Nephron progenitor cell (in vitro differentiated cells): ENCODE data around the gene ST6GAL1.
"Not testable (repeated sequence)": the region's sequence is repeated elsewhere in the genome, so short reads cannot be mapped to it uniquely, and the experiment has no call there.

Experiments
- DNase-seq: peaks from one replicate; pipeline ENCODE4 v3.0.0; 2021
- H3K27ac Mint-ChIP-seq: 2 replicates; pipeline ENCODE4 v1.8.0; 2021; ENCODE audit warnings: mild to moderate bottlenecking, moderate library complexity, mixed read lengths
- H3K27me3 Mint-ChIP-seq: 2 replicates; pipeline ENCODE4 v1.8.0; 2021; ENCODE audit warnings: mild to moderate bottlenecking, low read depth, mixed read lengths; ENCODE audit not compliant: poor library complexity
- H3K36me3 Mint-ChIP-seq: 2 replicates; pipeline ENCODE4 v1.8.0; 2021; ENCODE audit warnings: low read depth, mixed read lengths
- H3K4me1 Mint-ChIP-seq: 2 replicates; pipeline ENCODE4 v1.8.0; 2021; ENCODE audit warnings: mixed read lengths
- H3K4me3 Mint-ChIP-seq: 2 replicates; pipeline ENCODE4 v1.8.0; 2021; ENCODE audit warnings: mild to moderate bottlenecking, moderate library complexity, mixed read lengths
- H3K9me3 Mint-ChIP-seq: 2 replicates; pipeline ENCODE4 v1.8.0; 2021; ENCODE audit warnings: mild to moderate bottlenecking, moderate library complexity, mixed read lengths
- CTCF ChIP-seq: fragments of 200-600 bp; sonication (generic); IDR thresholded peaks from 2 replicates; pipeline ENCODE4 v1.5.0; 2021; ENCODE audit warnings: antibody characterized with exemption

Gene ST6GAL1

DNA sequence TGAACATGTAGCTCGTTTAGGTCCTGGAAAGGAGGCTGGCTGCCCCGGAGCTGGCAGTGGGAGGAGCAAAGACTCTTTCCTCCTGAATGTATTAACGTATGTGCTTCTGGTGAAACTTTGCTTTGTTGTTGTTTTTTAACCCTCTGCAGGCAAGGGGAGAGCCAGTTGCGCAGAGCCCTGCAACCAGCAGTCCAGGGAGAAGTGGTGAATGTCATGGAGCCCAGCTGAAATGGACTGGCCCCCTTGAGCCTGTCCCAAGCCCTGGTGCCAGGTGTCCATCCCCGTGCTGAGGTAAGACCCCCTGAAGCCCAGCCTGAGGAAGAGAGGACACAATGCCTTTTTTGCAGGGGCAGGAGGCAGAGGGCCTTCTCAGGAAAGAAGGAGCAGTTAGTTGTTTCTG, 33.3 kb downstream of the ST6GAL1 start:
- peaks cover 29% of the 10 kb centered on the region for H3K4me1 Mint-ChIP-seq
- H3K27ac Mint-ChIP-seq, result no peak overlapping the region
- no peaks in the 10 kb centered on the region for H3K9me3 Mint-ChIP-seq
- H3K36me3 Mint-ChIP-seq, result peaks cover 74% of the 10 kb centered on the region
- peaks cover 3% of the 10 kb centered on the region for H3K27me3 Mint-ChIP-seq
- H3K4me3 Mint-ChIP-seq, result no peak overlapping the region
- TF ChIP-seq CTCF, result no peak
- no peak for DNase-seq

DNA sequence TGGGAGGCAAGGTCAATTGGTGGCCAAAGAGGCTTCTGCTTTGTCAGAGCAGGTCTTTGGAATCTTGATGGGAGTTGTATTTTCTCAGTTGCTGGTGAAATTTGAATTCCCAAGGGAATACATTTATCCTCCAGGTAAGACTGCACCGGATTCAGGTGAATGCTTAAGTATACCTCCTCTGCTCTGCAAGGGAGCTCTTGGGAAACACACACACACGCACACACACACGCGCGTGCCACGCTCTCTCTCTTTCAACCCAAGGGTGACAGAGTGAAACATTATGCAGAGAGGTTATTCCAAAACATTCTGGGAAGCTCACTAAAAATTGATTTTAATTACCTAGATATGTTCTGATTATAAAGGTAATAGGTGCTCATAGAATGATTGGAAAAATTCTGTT, 33.7 kb downstream of the ST6GAL1 start:
- no peak for DNase-seq
- H3K4me1 Mint-ChIP-seq, result peaks cover 29% of the 10 kb centered on the region
- H3K27ac Mint-ChIP-seq, result no peak overlapping the region
- H3K9me3 Mint-ChIP-seq, result no peaks in the 10 kb centered on the region
- no peak overlapping the region for H3K4me3 Mint-ChIP-seq
- no peak for TF ChIP-seq CTCF
- H3K27me3 Mint-ChIP-seq, result peaks cover 3% of the 10 kb centered on the region
- H3K36me3 Mint-ChIP-seq, result peaks cover 78% of the 10 kb centered on the region

- Mint-ChIP-seq H3K4me3 (no peak overlapping the region), H3K27me3 (peaks cover 3% of the 10 kb centered on the region), H3K9me3 (no peaks in the 10 kb centered on the region), H3K4me1 (peaks cover 29% of the 10 kb centered on the region), H3K36me3 (peaks cover 79% of the 10 kb centered on the region), H3K27ac (no peak overlapping the region)
- no peak for DNase-seq
- no peak for TF ChIP-seq CTCF
These were observed 34.3 kb downstream of the ST6GAL1 start for GRCh38 chr3:186964616-186965015.

DNA sequence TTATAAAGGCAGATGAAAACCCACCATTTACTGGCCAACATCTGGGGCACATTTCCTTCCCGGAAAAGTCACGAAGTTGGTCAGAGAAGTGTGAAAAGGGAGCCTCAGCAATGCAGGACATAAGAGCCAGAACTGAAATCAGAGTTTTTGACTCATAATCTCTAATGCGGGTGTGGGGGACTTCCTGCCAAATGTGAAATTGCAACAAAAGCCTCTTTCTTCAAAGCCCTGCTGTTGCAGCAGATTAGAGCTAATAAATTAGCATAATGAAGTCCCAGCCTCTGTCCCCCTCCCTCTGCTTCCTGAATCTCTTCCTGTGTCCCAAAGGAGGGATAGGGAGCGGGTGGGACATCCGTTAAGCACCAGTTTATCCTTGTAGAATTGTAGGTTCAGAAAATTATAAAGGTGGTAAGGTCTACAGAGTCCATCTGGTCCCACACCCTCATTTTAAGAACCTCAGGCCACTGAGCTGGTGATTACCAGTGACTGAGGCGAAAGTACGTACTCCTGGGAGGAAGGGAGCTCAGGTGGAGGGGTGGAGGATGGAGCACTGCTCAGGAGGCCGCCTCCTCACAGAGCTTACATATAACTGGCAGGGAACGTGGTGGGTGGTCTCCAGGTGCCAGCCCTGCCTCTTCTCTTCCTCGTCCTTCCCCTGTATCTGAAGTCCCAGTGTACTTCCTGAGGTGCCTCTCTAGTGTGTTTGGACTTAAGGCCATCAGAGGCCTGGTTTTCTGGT, 35.0 kb downstream of the ST6GAL1 start:
- H3K4me3 Mint-ChIP-seq, result no peak overlapping the region
- TF ChIP-seq CTCF, result no peak
- H3K36me3 Mint-ChIP-seq, result peaks cover 79% of the 10 kb centered on the region
- no peak for DNase-seq
- H3K9me3 Mint-ChIP-seq, result no peaks in the 10 kb centered on the region
- H3K27ac Mint-ChIP-seq, result peak overlapping the region; percentile 62
- peaks cover 25% of the 10 kb centered on the region for H3K4me1 Mint-ChIP-seq
- H3K27me3 Mint-ChIP-seq, result peaks cover 3% of the 10 kb centered on the region

DNA sequence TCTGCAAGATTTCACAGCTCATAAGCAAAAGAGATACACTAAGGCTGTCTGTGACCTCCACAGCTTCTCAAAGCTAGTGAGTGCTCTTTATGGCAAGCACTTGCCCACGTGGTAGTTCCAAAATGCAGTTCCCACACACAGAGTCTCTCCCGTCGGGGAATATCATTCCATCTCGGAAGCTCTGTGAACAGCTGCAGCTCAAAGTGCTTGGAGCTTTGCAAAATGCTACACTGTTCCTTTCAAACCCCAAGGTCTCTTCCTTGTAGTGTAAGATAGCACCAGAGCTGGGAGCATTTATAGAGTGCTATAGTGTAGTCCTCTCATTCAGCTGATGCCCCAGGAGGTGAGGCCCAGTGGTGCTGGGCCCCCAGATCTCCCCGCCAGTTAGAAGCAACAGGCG, 36.1 kb downstream of the ST6GAL1 start:
- no peak for TF ChIP-seq CTCF
- H3K9me3 Mint-ChIP-seq, result no peaks in the 10 kb centered on the region
- H3K27ac Mint-ChIP-seq, result no peak overlapping the region
- peaks cover 79% of the 10 kb centered on the region for H3K36me3 Mint-ChIP-seq
- no peak for DNase-seq
- peaks cover 25% of the 10 kb centered on the region for H3K4me1 Mint-ChIP-seq
- H3K27me3 Mint-ChIP-seq, result no peaks in the 10 kb centered on the region
- H3K4me3 Mint-ChIP-seq, result no peak overlapping the region

- Mint-ChIP-seq H3K4me1 (peaks cover 23% of the 10 kb centered on the region), H3K27ac (peak overlapping the region; percentile 97), H3K36me3 (peaks cover 80% of the 10 kb centered on the region)
- H3K4me3 Mint-ChIP-seq, H3K9me3 Mint-ChIP-seq, H3K27me3 Mint-ChIP-seq, DNase-seq: not testable (repeated sequence)
These were observed 36.9 kb downstream of the ST6GAL1 start for GRCh38 chr3:186967236-186967635.
